Measurements from ENCODE around the gene ATP5F1D.

Gene ATP5F1D

DNA sequence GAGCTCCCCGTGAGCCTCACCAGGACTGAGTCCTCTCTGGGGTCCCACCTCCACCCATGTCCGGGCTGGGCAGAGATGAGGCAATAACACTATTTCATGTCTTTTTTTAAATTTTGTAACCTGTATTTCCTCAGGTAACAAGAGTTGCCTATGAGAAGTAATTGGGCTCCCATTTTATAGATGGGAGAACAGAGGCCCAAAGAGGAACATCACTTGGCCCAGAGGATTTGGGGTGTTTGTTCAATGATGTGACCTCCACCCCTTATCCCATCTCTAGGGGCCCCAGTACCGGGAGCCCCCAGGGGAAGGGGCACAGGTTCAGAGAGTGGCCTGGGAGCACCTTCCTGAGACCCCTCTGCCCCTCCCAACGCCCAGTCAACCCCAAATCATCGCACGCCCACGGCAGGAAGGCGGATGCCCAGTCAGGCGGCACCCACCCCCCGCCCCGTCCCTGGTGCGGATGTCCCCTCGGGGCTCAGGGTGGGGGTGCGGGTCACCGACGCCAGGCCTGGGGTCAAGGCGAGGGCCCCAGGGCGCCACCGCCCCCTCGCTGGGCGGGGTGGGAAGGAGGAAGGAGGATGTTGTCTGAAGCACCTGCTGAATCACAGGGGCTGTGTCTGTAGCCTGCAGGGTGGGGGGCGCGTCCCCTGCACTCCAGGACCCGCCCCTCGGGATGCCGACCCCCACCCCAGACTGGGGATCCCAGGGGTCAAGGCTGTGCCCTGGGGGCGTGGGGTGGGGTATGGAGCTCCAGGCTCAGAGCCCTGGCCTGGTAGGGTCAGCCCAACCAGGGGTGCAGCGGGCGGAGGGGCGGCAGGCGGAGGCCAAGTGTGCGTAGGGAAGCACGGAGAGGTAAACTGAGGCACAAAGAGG is 18.6 kb downstream of the ATP5F1D start:
- DNase-seq, result peak; percentile 32

DNA sequence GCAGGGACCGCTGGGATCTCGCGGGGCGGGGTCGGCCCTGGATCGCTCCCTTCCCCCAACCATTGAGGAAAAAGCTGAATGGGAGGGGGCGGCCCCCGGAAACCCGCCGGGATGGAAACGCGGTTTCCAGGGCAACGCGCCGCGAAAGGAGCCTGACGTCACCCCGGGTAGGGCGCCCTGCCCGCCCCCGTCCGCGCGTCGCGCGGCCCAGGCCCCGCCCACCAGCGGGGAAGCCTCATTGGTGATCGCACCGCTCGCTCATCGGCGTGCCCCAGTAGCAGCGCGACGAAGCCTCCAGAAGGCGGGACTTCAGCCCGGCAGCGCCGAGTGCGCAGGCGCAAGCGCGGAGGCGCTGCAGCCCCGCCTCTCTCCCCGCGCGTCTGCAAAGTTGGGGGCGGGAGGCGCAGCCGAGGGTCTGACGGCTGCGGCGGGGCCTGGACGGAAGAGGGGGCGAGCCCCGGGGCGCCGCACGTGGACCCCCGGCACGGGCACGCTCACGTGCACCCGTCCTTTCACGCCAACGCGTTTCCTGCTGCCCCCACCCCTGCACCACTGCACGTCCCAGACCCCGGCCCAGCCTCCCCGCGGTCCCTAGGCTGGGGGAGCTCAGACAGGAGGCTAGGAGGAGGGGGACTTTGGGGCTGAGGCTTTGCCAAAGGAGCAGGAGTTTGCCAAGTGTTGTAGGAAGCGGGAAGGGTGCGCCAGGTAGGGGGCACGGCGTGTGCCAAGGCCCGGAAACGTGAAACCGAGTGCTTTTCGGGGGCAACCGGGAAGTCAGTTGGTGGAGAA is 19.4 kb downstream of the ATP5F1D start:
- peak; percentile 97 for DNase-seq

DNA sequence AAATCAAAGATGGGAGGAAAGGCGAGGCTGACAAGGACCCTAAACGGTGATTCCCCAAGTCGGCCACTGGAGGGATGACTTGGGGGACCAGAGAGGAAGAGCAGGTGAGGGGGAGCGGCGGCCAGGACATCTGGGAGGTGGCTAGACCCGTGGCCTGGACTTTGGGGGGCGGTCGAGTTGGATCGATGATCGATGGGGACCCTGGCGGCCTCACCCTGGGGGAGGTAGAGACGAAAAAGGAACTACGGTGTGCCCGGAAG is 19.9 kb downstream of the ATP5F1D start:
- DNase-seq, result no peak

DNA sequence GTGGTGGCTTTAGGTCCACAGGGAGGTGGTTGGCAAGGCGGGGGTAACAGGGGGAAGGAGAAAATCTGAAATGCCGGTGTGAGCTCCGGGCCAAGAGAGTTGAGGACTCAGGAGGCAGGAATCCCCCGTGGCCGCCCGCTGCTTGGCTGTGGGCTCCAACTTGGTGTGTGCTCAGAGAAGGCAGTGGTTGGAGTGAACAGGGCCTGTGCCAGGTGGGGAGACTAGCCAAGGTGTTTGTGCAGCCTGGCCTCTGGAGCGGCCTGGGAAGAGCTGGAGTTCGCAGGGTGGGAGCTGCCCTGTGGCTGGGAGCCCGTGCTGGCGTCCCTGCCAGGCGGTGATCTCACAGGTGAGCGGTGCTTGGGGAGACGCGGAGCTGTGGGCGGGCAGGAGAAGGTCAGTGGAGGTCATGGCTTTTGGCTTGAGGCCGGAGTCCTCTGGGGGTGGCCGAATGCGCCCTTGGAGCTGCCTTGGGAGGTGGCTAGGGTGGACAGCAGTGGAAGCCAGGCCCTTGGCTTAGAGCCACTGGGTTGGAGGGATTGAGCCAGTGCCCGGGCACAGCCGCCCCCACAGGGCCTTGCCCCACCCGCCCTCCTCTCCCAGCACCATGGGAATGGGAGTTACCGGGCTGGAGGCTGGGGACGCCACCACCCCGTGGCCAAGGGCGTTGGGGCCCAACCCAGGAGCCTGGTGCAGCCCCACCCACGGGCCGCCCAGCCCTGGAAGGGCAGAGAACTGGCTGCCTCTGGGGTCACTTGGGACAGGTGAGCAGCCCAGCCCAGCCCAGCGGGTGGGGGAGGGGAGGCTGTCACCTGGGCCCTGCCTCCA is 20.5 kb downstream of the ATP5F1D start:
- DNase-seq, result peak; percentile 34

DNA sequence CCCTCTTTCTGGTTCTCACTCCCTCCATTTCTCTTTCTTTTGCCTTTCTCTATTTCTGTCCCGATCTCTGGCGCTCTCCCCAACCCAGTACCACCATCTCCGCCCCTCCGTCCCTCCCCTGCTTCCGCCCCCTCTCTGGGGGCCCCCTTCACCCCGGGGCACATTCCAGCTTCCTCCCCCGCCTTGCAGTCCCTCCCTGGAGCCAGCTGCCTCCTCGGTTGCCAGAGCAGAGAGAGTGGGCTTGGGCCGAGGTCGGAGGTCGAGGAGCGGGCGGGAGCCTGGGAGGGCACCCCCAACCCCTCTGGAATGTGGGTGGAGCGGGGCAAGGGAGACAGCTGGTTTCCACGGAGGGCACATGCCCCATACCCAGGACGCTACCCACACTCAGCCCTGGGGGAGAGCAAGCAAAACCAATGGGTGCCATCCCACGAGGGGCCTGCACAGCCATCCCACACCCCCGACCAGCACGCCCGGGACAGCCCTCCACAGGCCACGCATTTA is 21.1 kb downstream of the ATP5F1D start:
- peak; percentile 44 for DNase-seq

DNA sequence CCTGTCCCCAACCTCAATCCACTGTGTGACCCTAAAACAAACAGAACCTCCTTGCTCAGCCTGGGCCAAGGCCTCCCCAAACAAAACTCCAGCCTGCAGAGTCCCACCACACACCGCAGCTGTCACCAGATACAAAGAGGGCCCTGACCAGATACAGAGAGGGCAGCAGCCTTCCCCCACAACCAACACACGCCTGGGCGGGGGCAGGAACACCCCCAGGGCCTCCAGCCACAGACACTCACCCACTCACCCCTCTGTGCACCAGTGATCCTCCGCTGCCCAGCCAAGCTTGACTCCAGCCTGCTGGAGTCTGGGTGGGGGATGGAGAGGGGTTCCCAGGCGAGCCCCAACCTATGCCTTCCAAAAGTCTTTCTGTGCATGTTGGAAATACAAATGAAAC is 21.6 kb downstream of the ATP5F1D start:
- no peak for DNase-seq

DNA sequence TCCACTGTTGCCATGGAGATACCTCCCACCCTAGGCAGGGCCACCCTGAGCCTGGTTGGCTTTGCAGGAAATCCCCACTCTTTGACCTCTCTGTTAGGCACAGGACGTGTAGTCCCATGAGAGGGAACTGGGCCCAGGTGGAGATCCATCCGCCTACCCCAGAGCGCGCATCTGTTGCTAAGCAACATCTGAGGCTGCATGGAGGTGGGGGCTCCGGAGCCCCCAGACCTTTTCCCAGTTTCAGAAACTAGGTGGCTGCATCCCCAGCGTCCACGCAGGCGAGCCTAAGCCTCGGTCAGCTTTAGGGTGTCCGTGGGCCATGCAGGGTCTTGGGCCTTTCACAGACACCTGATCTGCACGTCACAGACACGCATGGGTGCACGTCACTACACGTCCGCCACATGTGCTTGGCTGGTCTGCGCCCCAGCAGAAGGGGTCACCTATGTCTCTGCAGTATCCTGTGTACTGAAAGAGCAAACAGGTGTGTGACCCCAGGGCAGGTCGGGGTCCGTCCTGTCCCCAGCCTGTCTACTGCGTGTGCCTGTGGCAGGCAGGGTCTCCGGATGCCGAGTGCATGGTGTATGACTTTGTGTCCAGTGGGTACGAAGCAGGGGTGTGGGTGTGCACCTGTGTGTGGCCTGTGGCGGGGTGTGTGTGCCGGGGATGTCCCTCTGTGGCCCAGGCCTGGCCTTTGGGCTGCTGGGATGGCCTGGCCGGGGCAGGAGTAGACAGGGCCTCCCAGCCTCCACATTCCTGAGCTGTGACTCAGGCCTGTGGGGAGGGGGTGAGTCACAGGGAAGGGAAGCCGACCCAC is 23.5 kb downstream of the ATP5F1D start:
- peak; percentile 93 for DNase-seq

DNA sequence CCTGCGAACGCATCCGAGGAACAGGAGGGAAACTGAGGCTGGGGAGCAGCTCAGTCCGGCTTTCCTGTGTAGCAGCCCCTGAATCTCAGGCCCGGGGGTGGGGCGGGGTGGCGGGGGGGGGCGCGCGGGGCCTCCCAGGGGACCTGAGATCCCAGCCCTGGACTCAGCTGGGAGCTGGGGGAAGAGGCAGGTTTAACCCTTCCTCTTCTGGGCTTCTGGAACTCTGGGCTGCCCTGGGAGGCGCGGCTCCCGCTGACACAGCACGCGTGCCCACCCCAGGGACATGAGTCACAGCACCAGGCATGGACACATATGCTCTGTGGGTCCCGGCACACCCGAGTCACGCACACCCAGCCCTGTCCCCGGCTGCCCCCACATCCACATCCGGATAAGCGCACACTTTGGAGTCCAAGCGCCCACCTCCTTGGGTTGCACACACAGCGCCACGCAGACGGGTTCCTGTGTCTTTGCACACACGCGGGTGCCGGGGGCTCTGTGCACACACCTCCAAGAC is 24.1 kb downstream of the ATP5F1D start:
- DNase-seq, result peak; percentile 90

DNA sequence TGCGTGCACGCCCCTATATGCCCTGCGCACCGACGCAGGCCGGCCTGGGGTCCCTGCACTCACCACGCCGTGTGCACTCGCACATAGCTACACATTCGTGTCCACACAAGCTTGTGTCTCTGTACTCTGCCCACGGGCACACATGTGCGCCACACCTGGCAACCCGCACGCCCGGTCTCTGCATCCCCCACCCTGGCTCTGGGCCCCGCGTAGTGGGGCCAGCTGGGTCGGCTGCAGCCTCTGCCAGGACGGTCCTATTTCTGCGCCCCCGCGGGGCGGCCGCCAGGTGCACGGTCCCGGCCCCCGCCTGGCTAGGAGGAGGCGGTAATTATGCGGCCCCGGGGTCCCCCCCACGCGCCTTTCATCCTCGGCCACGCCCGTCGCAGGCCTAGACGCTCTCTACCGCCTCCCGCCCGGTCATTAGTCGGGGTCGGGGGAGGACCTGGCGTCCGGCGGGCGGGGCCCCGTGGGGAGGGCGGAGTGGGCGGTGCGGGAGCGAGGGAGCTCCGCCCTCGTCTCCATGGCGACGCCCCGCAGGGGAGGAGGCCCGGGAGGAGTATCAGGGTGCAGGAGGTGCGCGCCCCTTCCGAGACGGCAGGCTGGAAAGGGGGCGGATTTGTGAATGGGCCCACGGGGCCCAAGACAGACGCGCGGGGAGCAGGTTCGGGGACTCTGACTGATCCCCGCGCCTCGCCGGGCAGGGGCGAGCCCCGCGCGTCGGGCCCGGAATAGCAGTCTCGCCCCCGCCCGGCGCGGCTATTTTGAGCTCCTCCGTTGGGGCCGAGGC is 24.8 kb downstream of the ATP5F1D start:
- DNase-seq, result peak; percentile 88

DNA sequence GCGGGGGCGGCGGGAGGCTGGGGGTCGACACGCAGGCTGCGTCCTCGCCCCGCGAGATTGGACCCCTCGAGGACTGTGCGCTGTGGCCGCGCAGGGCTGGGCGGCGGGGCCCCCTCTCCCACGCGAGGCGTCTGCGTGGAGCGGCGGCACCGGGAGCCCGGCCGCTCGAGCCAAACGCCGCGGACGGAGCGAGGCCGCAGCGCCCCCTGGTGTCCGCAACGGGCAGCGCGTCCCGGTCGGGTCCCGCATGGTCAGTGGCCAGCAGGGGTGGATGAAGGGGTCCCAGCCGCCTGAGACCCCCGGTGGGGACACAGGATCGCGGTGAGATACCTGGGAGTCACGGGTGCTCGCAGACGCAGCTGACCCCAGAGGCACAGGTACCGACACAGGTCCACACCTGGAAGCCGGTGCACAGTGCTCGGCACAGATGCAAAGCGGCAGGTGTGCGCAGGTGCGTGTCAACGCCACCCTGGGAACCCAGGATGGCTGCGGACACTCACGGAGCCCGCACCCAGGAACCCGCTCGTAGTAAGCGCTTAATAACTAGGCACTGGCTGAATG is 25.4 kb downstream of the ATP5F1D start:
- no peak for DNase-seq

DNA sequence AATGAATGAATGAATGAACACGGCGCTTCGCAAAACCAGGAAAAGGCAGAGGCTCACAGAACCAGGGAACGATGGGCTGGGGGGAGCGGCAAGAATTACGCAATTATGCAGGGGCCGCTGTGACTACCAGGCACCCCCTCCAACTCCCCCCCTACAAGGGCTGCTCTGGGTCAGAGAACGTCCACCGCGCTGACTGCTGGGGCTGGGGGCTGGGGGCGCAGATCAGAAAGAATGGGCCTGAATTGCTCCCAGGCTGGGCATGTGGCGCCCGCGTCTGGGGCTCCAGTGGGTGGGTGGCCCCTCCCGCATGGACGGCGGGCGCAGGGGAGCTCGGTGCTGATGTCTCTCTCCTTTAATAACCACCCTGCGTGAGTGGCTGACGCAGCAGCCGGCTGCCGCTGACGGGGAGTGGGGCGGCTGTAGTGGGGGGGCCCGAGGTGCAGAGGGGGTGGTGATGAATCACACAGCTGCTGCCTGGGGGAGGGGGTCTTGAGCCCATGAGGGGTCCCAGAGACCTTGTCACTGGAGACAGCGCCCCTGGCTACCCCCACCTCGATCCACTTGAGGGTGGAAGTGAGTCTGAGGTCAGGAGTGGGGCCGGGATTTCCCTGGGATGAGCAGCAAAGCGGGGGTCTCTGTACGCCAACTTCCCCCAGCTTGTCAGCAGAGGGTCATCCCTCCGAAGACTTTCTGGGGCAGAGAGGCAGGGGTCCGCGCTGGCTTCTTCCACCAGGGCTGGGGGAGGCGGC is 26.1 kb downstream of the ATP5F1D start:
- DNase-seq, result peak; percentile 64

DNA sequence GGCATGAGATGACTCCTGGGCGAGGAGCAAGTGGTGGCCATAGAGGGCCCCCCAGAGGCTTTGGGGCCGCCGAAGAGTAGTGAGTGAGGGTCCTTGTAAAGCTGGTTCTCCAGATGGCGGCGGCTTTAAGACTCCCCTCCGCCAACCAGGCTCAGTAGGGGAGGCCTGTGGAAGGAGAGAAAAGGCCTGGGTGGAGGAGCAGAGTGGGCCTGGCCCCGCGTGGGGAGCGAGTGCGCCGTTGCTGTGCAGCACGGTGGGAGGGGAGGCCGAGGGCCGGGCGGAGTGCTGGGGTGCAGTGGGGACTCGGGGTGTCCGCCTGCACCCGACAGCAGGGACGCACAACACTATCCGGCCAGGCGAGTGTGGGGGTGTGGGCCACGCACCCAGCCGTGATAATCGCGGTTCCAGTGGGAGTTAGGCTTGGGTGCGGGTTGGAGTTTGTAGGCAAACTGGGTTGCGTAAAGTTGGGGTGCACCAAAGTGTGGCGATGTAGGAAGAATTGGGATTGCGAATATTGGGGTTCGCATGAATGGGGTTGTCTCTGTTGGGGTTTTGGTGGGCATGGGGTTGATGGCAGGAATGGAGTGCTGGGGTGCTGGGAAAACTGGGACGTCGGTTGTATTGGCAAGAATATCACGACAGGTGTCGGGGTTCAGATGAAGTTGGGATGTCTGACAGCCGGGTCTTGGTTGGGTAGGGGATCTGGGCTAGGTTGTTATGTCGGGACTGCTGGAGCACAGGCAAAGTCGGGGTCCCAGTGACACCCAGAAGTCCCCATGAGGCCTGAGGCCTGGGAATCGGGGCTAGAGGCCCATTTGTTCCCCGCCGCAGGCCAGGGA is 26.9 kb downstream of the ATP5F1D start:
- DNase-seq, result no peak

DNA sequence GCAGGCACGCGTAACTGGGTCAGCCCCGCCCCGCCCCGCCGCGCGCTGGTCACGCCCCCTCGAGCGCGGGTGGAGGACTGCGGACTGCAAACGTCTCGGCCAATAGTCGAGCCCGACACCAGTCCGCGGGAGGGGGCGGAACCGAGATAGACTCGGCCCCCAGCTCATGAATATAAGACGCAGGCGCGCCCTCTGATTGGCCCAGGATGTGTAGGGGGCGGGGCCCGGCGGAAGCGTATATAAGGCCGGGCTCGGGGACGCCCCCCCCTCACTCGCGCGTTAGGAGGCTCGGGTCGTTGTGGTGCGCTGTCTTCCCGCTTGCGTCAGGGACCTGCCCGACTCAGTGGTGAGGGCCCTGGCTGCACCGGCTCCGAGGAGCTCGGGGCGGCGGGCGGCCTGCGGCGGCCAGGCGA is 27.5 kb downstream of the ATP5F1D start, which contains the start of gene CIRBP:
TSS of gene CIRBP (plus strand) at position 268 of the 413 bp plus-strand sequence. CDS start 1,602 bp downstream, outside the sequence.
- DNase-seq, result peak; percentile 99

DNA sequence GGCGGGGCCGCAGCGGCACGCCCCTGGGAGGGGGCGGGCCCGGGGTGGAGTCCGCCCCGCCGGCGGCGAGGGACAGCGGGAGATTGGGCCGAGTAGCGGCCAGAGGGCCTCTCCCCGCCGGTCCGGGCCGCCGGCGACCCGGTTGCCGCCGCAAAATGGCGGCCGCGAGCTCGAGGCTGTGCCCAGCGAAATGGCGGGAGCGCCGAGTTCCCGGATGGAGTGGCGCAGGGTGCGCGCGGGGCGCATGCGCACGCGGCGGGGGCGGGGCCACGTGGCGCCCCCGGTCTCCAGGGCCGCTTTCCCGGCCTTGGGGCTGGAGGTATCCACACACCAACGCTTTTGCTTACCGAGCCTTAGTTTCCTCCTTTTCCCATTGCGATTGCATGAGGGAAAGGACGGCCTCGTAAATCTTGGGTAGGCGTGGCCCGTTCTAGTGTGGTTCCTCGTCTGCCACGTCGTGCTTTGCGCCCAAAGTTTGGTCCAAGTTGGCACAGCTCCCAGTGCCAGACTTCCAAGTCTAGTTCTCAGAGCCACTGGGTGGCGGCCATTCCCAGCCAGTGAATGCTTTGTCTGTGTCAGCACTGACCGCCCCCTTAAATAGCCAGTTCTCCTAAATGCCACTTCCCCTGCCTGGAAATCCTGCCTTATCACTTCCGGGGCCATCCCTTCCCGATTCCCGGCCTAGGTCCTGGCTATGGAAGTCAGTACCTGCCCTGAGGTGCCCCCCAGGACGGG is 28.1 kb downstream of the ATP5F1D start:
- peak; percentile 88 for DNase-seq

DNA sequence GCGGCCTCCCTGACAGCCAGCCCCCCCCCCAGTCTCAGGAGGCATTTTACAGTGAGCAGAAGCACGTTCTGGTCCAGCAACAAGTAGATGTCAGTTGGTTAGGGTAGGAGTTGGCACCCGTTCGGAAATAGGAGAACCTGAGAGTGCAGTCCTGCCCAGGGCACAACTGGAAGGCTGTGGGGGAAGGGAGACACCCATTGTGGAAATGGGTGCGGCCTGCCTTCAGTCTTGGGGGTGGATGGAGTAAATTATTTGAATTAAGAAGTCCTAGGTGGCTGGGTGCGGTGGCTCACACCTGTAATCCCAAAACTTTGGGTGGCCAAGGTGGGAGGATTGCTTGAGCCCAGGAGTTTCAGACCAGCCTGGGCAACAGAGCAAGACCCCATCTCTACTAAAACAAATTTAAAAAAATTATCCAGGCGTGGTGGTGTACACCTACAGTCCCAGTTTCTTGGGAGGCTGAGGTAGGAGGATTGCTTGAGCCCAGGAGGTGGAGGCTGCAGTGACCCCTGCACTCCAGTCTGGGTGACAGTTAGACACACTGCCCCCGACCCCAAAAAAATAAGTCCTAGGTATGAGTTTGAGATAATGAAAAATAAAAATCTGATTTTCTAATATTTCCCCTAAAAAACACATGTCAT is 28.8 kb downstream of the ATP5F1D start:
- peak; percentile 34 for DNase-seq

DNA sequence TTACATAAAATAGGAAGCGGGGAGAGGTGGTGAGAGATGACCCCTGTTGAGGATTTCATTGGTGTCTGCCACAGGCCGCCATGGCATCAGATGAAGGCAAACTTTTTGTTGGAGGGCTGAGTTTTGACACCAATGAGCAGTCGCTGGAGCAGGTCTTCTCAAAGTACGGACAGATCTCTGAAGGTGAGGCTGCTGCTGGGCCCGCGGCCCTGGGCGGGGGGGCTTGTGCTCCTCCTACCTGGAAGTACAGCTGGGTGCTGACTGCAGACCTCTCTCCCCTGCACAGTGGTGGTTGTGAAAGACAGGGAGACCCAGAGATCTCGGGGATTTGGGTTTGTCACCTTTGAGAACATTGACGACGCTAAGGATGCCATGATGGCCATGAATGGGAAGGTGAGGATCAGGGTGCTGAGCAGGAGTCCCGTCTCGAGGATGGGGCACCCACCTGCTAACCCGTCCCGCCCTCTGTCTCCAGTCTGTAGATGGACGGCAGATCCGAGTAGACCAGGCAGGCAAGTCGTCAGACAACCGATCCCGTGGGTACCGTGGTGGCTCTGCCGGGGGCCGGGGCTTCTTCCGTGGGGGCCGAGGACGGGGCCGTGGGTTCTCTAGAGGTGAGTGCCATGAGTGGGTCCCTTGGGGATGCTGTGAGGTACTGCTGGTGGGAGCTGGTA is 29.4 kb downstream of the ATP5F1D start:
- DNase-seq, result no peak
